Measurements from ENCODE around the gene TSPAN18. TPM values are rescaled to one million over a fixed set of nuclear protein-coding genes. Genes with fewer than 3 reads are reported as not detected.

The TSPAN18 gene
- total RNA-seq, 1 experiment from 2014 or later, result 2.8 TPM

DNA sequence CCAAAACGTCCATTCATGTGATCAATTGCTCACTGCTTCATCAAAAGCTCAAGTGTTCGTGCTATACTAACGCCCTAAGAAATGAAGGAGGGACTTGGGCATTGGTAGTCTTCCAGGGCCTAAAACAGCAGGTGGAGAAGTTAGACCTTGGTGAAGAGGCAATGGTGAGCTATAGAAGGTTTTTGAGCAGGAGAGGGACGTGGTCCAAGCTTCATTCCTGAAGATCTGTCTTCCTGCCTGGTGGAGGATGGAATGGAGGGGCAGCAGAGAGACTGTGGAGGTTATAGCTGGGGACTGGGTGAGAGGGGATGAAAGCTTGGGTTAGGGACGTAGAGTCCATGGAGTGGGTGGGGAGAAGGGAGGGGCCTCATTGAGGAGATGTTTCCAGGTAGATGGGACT, 126.2 kb downstream of the TSPAN18 start:
- Histone ChIP-seq H3K27ac (ENCODE audit: low read depth, low read length, poor library complexity, severe bottlenecking) (no peak overlapping the region), H3K36me3 (ENCODE audit: insufficient read depth, low read length, poor library complexity, severe bottlenecking) (no peaks in the 10 kb centered on the region), H3K4me3 (ENCODE audit: low read depth, low read length, poor library complexity, severe bottlenecking) (no peak overlapping the region), H3K4me1 (ENCODE audit: insufficient read depth, low read length, poor library complexity, severe bottlenecking) (no peaks in the 10 kb centered on the region), H3K27me3 (replicated peaks; ENCODE audit: insufficient read depth, low read depth, low read length, poor library complexity) (no peaks in the 10 kb centered on the region), H3K9me3 (ENCODE audit: low read depth, low read length, poor library complexity, severe bottlenecking) (no peaks in the 10 kb centered on the region)
- TF ChIP-seq, protein P1, sequence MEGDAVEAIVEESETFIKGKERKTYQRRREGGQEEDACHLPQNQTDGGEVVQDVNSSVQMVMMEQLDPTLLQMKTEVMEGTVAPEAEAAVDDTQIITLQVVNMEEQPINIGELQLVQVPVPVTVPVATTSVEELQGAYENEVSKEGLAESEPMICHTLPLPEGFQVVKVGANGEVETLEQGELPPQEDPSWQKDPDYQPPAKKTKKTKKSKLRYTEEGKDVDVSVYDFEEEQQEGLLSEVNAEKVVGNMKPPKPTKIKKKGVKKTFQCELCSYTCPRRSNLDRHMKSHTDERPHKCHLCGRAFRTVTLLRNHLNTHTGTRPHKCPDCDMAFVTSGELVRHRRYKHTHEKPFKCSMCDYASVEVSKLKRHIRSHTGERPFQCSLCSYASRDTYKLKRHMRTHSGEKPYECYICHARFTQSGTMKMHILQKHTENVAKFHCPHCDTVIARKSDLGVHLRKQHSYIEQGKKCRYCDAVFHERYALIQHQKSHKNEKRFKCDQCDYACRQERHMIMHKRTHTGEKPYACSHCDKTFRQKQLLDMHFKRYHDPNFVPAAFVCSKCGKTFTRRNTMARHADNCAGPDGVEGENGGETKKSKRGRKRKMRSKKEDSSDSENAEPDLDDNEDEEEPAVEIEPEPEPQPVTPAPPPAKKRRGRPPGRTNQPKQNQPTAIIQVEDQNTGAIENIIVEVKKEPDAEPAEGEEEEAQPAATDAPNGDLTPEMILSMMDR (conservative IDR thresholded peaks at IDR 0.05; ENCODE audit: low read depth, low read length), result no peak
- TF ChIP-seq EZH2 (IDR thresholded peaks at IDR 0.05; ENCODE audit: borderline replicate concordance, low read depth, low read length, poor library complexity, severe bottlenecking), result no peak
- intact Hi-C loops (cut with micrococcal nuclease; ENCODE audit: unreplicated experiment), result no loop called here
- ChIA-PET POLR2A (ENCODE audit: low non-redundant PET) (no interaction called here), CTCF (interaction anchor here (0.6 kb wide), 1 partner anchor 63 kb away, joined by 6 read pairs; no protein-coding TSS in a partner anchor)
- BruUV-seq (replicated peaks), result no TSS peak
- DNase-seq (ENCODE audit: low spot score), result no peak

DNA sequence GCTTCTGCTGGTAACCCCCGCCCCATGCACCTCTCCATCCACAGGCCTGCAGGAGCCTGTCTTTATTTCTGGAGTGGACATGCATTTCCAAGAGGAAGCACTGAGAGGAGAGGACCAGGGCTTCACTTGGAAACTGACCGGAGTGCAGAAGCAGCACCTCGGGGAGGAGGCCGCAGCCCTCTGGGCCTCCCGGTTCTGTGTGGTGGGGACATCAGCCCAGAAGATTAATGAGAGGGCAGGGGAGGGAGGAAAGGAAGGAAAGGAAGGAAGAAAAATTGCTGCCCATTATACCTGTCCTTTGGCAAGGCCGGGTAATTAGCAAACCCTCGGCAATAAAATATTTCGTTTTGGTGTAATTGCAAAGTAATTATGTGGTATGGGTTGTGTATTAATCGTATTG, 126.9 kb downstream of the TSPAN18 start:
- Histone ChIP-seq H3K4me1 (ENCODE audit: insufficient read depth, low read length, poor library complexity, severe bottlenecking) (no peaks in the 10 kb centered on the region), H3K4me3 (ENCODE audit: low read depth, low read length, poor library complexity, severe bottlenecking) (no peak overlapping the region), H3K27ac (ENCODE audit: low read depth, low read length, poor library complexity, severe bottlenecking) (no peak overlapping the region), H3K9me3 (ENCODE audit: low read depth, low read length, poor library complexity, severe bottlenecking) (no peaks in the 10 kb centered on the region), H3K27me3 (replicated peaks; ENCODE audit: insufficient read depth, low read depth, low read length, poor library complexity) (no peaks in the 10 kb centered on the region), H3K36me3 (ENCODE audit: insufficient read depth, low read length, poor library complexity, severe bottlenecking) (no peaks in the 10 kb centered on the region)
- ChIA-PET POLR2A (ENCODE audit: low non-redundant PET) (no interaction called here), CTCF (no interaction called here)
- no peak for DNase-seq (ENCODE audit: low spot score)
- no TSS peak for BruUV-seq (replicated peaks)
- TF ChIP-seq, protein P1 (conservative IDR thresholded peaks at IDR 0.05; ENCODE audit: low read depth, low read length), result no peak
- no peak for TF ChIP-seq EZH2 (IDR thresholded peaks at IDR 0.05; ENCODE audit: borderline replicate concordance, low read depth, low read length, poor library complexity, severe bottlenecking)
- intact Hi-C loops (cut with micrococcal nuclease; ENCODE audit: unreplicated experiment), result no loop called here

DNA sequence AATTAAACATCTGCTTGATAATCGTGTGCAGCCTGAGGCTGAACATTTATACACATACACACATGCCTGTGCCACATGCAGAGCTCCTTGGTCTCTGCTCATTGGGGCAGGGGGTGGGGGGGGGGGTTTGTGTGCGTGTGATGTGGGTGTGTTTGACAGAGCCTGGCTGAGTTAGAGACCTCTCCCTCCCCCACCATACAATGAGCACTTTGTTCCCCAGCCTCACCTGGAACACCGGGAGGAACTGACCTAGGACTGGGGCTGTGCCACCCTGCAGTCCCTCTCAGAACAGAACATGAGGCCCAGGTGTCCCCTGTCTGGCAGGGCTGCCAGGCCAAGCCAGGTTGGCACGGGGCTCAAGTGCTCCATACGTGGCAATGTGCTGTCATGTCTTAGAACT, 127.3 kb downstream of the TSPAN18 start:
- BruUV-seq (replicated peaks), result no TSS peak
- Histone ChIP-seq H3K36me3 (ENCODE audit: insufficient read depth, low read length, poor library complexity, severe bottlenecking) (no peaks in the 10 kb centered on the region), H3K4me3 (ENCODE audit: low read depth, low read length, poor library complexity, severe bottlenecking) (no peak overlapping the region), H3K27ac (ENCODE audit: low read depth, low read length, poor library complexity, severe bottlenecking) (no peak overlapping the region), H3K27me3 (replicated peaks; ENCODE audit: insufficient read depth, low read depth, low read length, poor library complexity) (no peaks in the 10 kb centered on the region), H3K9me3 (ENCODE audit: low read depth, low read length, poor library complexity, severe bottlenecking) (no peaks in the 10 kb centered on the region), H3K4me1 (ENCODE audit: insufficient read depth, low read length, poor library complexity, severe bottlenecking) (no peaks in the 10 kb centered on the region)
- no peak for TF ChIP-seq EZH2 (IDR thresholded peaks at IDR 0.05; ENCODE audit: borderline replicate concordance, low read depth, low read length, poor library complexity, severe bottlenecking)
- TF ChIP-seq, protein P1 (conservative IDR thresholded peaks at IDR 0.05; ENCODE audit: low read depth, low read length), result no peak
- DNase-seq (ENCODE audit: low spot score), result no peak
- intact Hi-C loops (cut with micrococcal nuclease; ENCODE audit: unreplicated experiment), result no loop called here
- CTCF ChIA-PET, result no interaction called here
- POLR2A ChIA-PET (ENCODE audit: low non-redundant PET), result no interaction called here

Data from A673 (cell line).